ENCODE data around the gene PKN1. TPM values are rescaled to one million over a fixed set of nuclear protein-coding genes. Genes with fewer than 3 reads are reported as not detected.

PKN1 gene
- total RNA-seq, 1 donor from 2014 or later: 207 TPM

DNA sequence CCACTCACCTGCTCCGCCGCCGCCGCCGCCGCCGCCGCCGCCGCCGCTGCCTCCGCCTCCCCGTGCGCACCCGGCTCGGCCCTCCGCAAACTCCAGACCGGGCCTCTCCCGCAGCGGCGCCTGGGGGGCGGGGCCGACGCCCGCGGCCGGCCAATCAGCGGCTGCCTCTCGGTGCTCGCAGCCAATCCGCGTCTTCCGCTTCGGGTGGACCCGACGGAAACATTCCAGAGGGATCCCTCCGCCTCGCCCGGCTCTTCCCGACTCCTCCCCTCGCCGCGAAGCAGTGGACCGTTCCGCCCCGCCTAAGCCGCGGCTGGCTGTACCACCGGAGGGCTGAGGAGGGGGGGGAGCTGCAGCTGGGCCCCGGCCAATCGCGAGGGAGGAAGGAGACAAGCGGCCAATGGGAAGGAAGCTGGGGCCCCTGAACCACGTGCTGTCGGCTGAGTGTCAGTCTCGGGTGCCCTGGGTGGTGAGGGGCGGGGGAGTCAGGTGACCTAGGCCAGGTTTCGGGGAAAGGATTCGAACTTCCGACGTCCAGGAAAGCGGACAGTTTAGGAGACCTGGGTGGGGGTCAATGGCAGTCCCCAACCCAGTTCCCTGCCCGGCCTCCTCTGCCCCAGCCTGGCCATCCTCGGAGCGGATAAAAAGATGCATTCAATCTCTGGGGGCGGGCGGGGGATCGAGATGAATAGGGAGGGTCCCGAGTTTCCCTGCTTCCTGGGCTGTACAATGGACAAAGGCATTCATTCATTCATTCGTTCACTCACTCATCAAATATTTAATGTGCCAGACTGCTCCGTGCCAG lies 63.1 kb downstream of the PKN1 start, which contains the start of gene GIPC1:
GIPC1 (minus strand) TSS at position 99 of the 805 bp plus-strand sequence. CDS start 13,151 bp downstream, outside the sequence.
- peak within 1 kb of the TSS; percentile 94 for H3K4me3 Mint-ChIP-seq (ENCODE audit: unreplicated experiment)
- H3K36me3 Mint-ChIP-seq (ENCODE audit: low read depth, unreplicated experiment): peaks cover 16% of the 10 kb centered on the region
- peaks cover 5% of the 10 kb centered on the region for H3K27me3 Mint-ChIP-seq (ENCODE audit: unreplicated experiment)
- peaks cover 20% of the 10 kb centered on the region for H3K4me1 Mint-ChIP-seq (ENCODE audit: unreplicated experiment)
- H3K9me3 Mint-ChIP-seq (ENCODE audit: unreplicated experiment): no peaks in the 10 kb centered on the region
- DNase-seq (ENCODE audit: low spot score): peak; percentile 98
- H3K27ac Mint-ChIP-seq (ENCODE audit: unreplicated experiment): peak within 1 kb of the TSS; percentile 75
- TF ChIP-seq, protein P1, sequence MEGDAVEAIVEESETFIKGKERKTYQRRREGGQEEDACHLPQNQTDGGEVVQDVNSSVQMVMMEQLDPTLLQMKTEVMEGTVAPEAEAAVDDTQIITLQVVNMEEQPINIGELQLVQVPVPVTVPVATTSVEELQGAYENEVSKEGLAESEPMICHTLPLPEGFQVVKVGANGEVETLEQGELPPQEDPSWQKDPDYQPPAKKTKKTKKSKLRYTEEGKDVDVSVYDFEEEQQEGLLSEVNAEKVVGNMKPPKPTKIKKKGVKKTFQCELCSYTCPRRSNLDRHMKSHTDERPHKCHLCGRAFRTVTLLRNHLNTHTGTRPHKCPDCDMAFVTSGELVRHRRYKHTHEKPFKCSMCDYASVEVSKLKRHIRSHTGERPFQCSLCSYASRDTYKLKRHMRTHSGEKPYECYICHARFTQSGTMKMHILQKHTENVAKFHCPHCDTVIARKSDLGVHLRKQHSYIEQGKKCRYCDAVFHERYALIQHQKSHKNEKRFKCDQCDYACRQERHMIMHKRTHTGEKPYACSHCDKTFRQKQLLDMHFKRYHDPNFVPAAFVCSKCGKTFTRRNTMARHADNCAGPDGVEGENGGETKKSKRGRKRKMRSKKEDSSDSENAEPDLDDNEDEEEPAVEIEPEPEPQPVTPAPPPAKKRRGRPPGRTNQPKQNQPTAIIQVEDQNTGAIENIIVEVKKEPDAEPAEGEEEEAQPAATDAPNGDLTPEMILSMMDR (IDR thresholded peaks at IDR 0.05; ENCODE audit: unreplicated experiment): no peak

DNA sequence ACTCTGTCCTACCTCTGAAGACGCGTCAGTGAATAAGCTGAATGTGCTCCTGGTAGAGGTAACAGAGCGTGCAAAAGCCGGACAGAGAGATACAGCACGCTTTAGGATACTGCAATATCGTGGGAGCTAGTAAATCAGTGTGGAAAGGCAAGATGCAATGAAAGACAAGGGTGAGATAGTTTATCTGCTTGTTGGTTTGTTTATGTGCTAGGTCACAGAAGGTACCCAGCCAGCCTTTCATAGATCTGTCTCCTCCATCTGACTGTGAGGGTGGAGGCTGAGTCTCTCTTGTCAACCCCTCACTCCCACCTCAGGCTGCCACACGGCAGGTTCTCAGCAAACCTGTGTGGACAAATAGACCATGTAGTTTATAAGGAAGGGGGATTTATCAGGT lies 63.7 kb downstream of the PKN1 start:
- Mint-ChIP-seq H3K27ac (ENCODE audit: unreplicated experiment) (no peak overlapping the region), H3K36me3 (ENCODE audit: low read depth, unreplicated experiment) (peaks cover 11% of the 10 kb centered on the region), H3K9me3 (ENCODE audit: unreplicated experiment) (no peaks in the 10 kb centered on the region), H3K4me3 (ENCODE audit: unreplicated experiment) (peak overlapping the region; percentile 73), H3K27me3 (ENCODE audit: unreplicated experiment) (peaks cover 5% of the 10 kb centered on the region), H3K4me1 (ENCODE audit: unreplicated experiment) (peaks cover 20% of the 10 kb centered on the region)
- no peak for DNase-seq (ENCODE audit: low spot score)
- TF ChIP-seq, protein P1 (IDR thresholded peaks at IDR 0.05; ENCODE audit: unreplicated experiment): no peak

DNA sequence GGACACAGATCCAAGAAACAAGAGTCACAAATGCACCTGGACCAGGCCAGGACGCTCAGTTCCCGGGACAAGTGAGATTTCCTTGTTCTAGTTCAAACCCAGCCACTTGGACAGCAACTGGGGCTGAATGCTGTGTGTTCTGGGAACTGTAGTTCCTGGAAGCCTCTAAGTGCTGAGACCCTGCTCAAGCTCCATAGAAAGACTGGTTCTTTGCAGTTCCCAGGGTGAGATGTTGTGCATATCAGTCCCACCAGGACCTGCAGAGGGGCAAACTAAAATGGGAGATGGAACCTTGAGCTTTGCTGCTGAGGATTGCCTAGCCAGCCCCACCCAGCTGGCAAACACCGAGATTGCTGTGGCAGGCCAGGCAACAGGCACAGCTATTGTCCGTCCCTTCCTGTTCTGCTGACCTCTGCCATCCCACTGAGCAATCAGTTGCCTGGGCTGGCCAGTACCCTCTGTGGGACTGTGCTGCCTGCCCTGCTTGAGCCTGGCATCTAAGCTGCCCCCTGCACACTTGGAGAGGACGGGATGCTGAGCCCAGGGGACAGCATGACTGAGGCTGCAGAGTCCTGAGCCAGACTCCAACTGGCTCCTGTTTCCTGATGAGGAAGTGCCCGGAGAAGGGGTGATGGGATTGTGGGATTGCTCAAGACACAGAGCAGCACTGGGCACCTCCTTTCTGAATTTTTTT lies 64.3 kb downstream of the PKN1 start:
- Mint-ChIP-seq H3K36me3 (ENCODE audit: low read depth, unreplicated experiment) (peaks cover 11% of the 10 kb centered on the region), H3K4me3 (ENCODE audit: unreplicated experiment) (peak overlapping the region; percentile 73), H3K9me3 (ENCODE audit: unreplicated experiment) (no peaks in the 10 kb centered on the region), H3K27ac (ENCODE audit: unreplicated experiment) (no peak overlapping the region), H3K4me1 (ENCODE audit: unreplicated experiment) (peaks cover 20% of the 10 kb centered on the region), H3K27me3 (ENCODE audit: unreplicated experiment) (peaks cover 5% of the 10 kb centered on the region)
- TF ChIP-seq, protein P1 (IDR thresholded peaks at IDR 0.05; ENCODE audit: unreplicated experiment): no peak
- DNase-seq (ENCODE audit: low spot score): no peak

DNA sequence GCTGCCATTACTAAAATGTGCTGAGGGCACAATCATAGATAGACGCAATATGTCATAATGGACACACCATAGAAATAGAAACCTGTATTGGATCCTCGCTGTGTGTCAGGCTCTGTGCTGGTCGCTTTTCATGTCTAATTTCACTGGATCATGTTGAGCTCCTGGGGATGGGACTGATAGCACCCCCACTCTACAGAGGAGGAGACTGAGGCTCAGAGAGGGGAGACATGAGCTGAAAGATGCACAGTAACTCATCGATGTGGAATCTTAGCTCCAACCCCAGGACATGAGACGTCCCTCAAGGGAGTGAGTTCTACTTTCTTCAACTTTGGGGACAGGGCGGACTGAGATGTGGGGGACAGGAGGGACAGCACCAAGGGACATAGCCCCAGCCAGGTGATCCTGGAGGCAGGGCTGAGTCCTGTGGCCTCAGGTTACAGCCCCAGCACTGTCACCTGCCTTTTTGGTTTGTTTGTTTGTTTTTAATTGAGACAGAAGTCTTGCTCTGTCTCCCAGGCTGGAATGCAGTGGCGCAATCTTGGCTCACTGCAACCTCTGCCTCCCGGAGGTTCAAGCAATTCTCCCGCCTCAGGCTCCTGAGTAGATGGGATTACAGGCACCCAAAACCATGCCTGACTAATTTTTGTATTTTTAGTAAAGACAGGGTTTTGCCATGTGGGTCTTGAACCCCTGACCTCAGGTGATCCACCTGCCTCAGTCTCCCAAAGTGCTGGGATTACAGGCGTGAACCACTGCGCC lies 69.4 kb downstream of the PKN1 start:
- peaks cover 3% of the 10 kb centered on the region for H3K27me3 Mint-ChIP-seq (ENCODE audit: unreplicated experiment)
- no peak overlapping the region for H3K27ac Mint-ChIP-seq (ENCODE audit: unreplicated experiment)
- TF ChIP-seq, protein P1 (IDR thresholded peaks at IDR 0.05; ENCODE audit: unreplicated experiment): no peak
- no peaks in the 10 kb centered on the region for H3K9me3 Mint-ChIP-seq (ENCODE audit: unreplicated experiment)
- no peak for DNase-seq (ENCODE audit: low spot score)
- no peaks in the 10 kb centered on the region for H3K36me3 Mint-ChIP-seq (ENCODE audit: low read depth, unreplicated experiment)
- peaks cover 2% of the 10 kb centered on the region for H3K4me1 Mint-ChIP-seq (ENCODE audit: unreplicated experiment)
- H3K4me3 Mint-ChIP-seq (ENCODE audit: unreplicated experiment): no peak overlapping the region

Measured in endothelial cell (in vitro differentiated cells).